Sciatic nerve (tissue), 2 donors: ENCODE results near the gene RNF166. TPM values are rescaled to one million over a fixed set of nuclear protein-coding genes. Genes with fewer than 3 reads are reported as not detected.

Experiments used
- ATAC-seq: fragments of 200-7000 bp; cut with Tn5 transposase; one replicate; pipeline ENCODE4 v1.9.1; 2020; ENCODE audit warnings: mild to moderate bottlenecking, moderate library complexity
- DNase-seq: peaks from one replicate; pipeline ENCODE4 v3.0.0-alpha.2; 2020; ENCODE audit warnings: low spot score
- intact Hi-C: fragments of 100-400 bp; cut with DNase I; formaldehyde crosslinking; loops from one replicate; pipeline ENCODE4 v1.14.2; 2022
- total RNA-seq: library from RNA; stranded (reverse); fragmentation: NEBNext Ultra II Directional; extraction: Animal tissue kit (Norgen Biotek cat#: 25700); gene quantifications from one replicate; pipeline ENCODE4 v1.2.1, GENCODE V29; 2021
- donor health status: DM: no; HTN: no; CAD: no.
- donor health status: DM: no; HTN: no; CAD: no.

The RNF166 gene
- total RNA-seq, 1 donor from 2014 or later = 28.6 TPM

DNA sequence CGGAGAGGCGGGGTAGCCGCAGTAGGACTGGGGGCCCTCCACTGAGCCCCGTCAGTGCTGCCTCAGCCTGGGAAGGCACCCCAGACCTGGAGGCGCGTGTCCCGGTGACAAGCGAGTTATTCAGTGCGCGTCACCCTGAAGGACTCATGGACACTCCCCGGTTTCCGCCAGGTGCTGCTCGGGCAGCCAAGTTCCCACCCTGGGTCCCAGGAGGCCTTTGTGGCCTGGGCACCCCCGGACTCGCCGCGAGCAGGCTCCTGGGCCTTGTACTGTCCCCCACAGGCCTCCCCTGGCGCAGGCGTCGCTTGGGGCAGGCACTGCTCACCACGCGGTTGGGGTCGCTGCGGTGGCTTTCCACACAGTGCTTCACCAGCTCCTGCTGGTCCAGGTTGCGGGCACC is 7.6 kb downstream of the RNF166 start:
- ATAC-seq (no peak), DNase-seq (no peak)
- intact Hi-C loops = no loop called here

DNA sequence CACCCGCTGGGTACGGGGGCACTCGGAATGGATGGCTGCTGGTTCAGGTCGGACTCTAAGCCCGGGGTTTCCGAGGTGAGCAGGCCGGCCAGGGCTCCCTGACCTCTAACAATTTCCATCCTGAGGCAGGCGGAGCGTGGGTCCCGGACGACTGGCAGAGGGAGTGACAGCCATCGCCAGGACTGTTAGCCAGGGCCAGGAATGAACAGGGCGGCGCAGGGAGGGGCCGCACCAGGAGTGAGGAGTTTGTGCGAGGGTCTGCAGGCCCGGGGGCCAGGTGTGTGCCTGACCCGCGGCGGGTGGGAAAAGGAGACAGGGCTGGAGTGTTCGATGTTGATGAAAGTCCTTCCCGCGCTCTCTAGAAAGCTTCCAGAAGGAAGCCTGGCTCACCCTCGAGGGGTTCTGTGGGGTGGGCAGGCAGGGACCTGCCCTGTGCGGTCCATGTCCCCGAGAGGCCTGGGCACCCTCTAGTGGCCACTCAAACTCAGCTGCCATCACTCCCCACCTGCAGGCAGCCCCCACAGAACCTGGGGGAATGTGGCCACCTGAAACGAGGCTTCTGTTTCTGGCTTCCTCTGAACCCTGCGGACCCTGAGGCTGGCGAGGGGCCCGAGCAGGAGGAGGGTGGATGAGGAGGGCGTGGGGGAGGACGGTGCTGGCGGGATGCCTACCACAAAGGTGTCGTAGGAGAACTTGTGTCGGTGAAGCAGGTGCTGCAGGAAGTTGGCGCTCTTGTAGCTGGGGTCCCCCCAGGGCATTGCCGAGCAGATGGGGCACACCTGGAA is 8.2 kb downstream of the RNF166 start:
- DNase-seq (no peak), ATAC-seq (no peak)
- intact Hi-C loops = no loop called here

DNA sequence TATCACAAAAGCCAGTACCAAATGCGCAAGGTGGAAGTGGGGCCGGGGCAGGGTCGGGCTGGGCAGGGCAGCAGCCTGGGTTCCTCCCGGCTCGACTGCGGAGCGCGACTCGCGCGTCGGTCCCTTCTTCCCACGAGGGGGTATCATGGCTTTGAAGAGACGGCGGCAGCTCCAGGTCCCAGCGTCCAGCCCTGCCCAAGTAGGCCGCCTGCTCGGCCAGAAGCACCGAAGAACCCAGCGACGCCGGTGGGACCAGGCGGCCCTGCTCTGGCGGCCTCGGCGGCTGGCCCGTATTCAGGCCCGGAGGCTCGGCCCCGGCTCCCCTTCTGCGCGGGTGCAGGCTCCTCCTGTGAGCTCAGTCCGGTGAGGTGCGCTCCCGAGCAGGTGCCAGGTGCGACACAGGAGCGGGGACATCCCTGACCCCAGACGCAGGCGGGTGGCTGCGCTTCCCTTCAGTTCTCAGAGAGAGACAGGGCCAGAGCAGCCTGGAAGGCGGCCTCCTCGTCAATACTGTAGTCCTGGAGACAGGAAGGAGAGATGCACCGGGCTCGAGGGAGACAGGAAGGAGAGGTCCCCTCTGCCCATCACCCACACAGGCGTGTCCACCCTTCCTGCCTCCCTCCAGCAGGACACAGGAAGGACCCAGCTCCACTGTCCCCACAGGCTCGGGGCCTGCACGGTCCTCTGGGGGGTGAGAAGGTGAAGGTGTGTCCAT is 8.9 kb downstream of the RNF166 start:
- DNase-seq = no peak
- intact Hi-C loops = no loop called here
- no peak for ATAC-seq

DNA sequence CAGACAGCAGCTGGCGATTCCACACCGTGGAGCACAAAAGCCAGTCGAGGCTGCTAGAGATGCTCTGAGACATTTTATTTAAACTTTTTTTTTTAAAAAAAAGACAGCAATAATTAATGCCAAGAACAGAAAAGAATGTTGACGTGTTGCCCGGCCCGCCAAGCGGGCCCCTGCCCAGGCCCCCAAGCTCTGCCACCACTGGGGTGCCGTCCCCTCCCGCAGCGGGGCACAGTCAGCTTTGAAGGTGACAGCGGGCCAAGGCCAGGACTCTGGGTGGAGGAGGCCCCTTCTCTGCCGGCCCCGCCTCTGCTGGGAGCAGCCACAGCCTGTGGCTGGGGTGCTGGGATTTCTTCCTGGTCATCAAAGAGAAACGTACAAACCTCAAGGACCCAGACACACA is 9.8 kb downstream of the RNF166 start:
- no peak for ATAC-seq
- intact Hi-C loops = no loop called here
- no peak for DNase-seq

DNA sequence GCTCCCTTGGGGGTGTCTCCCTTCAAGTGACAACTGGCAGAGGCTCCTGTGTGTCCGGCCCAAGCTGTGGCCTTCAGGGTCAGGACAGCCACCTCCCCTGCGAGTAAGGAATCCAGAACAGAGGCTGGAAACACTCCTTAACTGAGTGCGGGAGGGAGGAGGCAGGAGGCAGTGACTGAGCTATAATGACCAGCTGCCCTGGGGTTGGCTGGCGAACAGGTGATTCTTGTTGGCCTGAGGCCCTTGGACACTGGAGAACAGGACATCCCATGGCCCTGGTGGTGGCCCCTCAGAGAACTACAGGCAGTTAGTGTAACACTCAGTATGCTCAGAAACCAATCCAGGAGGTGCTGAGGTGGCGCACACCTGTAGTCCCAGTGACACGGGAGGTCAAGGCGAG is 10.5 kb downstream of the RNF166 start:
- ATAC-seq (no peak), DNase-seq (no peak)
- intact Hi-C loops = no loop called here

- no peak for ATAC-seq
- intact Hi-C loops = no loop called here
- DNase-seq = no peak
Measured at GRCh38 chr16:88695218-88695617, 11.0 kb downstream of the RNF166 start.

DNA sequence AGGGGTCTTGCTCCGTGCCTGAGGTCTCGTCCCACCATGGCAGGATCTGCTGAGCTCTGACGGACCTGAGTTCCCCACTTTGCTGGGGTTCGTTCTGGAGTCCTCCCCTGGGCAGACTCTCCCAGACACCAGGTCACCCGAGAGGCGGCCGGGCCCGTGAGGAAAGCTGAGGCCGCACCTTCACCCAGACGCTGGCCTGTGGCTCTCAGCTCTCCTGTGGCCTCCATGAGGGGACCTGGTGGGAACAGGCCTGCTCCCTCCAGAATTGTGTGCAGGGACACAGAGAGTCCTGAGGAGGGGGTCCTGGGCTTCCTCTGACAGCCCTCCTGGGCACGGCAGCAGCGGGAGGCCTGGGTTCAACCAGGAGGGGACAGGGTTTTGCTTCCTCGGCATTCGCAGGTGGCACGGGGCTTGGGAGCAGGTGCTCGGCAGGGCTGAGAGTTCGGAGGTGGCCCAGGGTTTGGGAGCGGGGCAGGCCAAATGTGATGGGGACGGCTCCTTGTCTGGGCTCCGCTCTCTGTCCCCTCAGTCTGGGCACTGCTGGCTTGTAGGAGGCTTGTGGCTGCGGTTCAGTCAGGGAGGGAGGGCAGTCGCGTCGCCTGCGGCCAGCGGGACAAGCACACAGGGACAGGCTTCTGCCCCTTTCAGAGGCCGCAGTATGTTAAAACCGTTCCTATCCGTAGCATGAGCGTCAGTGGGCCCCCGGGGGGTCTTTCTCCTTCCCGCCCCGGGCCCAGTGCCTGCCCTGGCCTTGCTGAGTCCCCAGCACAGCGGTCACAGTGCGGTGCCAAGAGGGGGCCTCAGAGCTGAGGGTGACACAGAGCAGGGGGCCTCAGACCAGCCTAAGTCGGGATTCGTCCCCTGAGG is 11.8 kb downstream of the RNF166 start:
- no peak for ATAC-seq
- no peak for DNase-seq
- intact Hi-C loops = no loop called here

DNA sequence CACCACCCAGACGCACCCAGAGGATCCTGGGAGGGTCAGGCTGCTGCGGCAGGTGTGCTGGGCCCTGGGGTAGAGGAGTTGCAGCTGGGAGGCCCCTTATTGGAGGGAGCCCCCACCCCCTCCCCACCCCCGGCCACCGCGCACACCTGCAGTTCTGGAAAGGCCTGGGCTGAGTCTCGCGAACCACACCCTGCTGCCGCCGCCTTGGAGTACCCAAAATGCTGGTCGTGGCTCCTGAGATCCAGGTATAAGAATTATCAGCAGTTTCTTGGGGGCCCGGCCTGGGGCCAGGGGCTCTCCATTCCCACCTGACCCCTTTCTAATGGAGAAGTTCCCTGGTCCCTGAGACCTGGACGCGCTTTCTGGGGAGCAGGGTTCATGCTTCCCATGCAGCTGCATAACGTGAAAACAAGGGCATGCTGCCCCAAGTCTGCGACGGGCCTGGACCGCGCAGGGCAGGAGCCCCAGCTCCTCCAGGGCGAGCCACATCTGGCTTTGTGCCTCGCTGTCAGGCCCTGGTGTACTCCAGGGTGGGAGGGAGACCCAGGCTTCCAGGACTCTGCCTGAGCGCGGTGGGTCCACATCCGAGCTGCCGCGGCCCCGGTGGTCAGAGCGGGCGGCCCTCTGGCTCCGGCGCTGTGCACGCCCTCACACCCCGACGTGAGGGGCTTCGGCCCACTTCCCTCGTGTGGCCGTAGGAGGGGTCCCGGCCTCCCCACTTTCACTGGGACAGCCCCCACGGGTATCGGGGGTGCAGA is 12.6 kb downstream of the RNF166 start:
- DNase-seq (peak; percentile 51), ATAC-seq (no peak)
- intact Hi-C loops = no loop called here

- intact Hi-C loops = no loop called here
- no peak for ATAC-seq
- DNase-seq = no peak
Measured at GRCh38 chr16:88692861-88693260, 13.3 kb downstream of the RNF166 start.

GRCh38 chr16:88691924-88692560 is 14.2 kb downstream of the RNF166 start:
- ATAC-seq = peak; percentile 15
- intact Hi-C loops = no loop called here
- DNase-seq = no peak

DNA sequence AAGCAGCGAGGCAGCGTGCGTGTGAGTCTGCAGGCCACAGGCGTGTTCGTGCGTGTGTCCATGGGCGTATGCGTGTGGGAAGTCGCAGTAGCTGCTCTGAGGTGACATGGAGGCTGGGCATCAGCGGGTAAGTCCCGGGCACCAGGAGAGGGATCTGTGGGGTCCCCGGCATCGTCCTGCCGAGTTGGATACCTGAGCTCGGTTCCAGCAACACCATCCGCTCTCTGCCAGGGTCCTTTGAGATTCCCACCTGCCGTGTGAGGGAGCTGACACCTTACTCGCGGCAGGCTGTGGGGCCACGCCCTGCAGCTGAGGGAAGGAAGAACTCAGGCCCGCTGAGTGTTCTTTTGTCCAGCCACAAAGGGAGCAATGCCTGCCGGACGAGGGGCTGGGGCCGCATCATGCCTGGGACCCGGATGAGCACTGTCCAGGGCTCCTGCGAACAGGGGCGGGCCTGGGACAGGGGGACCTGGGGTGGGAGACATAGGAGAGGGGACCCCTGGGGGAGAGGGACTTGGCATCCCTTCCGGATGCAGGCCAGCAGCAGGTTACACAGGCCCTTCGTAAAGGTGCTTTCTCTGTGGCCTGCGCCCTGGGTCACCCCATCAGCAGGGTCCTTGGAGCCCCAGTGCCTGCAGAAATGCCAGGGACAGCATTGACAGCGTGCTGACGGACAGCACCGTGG is 14.9 kb downstream of the RNF166 start:
- intact Hi-C loops = no loop called here
- no peak for ATAC-seq
- peak; percentile 49 for DNase-seq

- DNase-seq (no peak), ATAC-seq (no peak)
- intact Hi-C loops = no loop called here
Measured at GRCh38 chr16:88690341-88691128, 15.7 kb downstream of the RNF166 start.

DNA sequence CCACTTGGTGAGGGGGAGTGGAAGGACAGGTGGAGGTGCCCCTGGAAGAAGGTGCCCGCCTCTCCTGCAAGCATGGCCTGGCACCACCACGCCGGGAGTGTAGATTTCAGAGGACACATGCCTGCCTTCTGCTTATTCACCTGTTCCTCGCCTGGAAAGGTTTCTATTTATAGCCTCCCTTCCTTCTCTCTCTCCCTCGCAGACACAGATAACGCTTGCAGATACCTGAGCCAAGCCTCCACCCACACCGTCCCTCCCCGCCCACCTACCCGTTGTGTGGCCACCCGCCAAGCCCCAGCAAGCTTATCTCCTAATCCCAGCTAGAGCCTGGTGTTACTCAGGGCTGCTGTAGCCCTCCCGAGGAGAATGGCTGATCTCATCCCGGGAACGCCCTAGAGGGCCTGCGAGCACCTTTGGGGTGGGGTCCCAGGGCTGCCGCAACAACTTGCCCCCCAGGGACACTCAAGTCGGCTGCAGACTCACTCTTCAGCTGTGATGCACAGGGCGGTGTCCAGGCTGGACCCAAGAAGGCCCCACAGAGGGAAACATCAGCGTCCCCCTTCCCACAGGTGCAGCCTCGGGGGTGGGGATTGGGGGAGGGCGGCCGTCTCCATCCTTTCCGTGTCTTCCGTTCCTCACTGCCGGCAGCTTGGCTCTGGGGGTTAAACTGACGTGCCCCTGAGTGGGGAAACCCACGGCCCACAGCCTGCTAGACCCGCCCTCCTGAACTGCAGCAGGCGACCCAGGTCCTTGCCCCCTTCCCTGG is 18.0 kb downstream of the RNF166 start:
- no peak for DNase-seq
- intact Hi-C loops = no loop called here
- no peak for ATAC-seq

- ATAC-seq = no peak
- no peak for DNase-seq
- intact Hi-C loops = no loop called here
Measured at GRCh38 chr16:88687676-88688012, 18.6 kb downstream of the RNF166 start.

- DNase-seq (no peak), ATAC-seq (no peak)
- intact Hi-C loops = no loop called here
Measured at GRCh38 chr16:88687254-88687576, 19.0 kb downstream of the RNF166 start.

DNA sequence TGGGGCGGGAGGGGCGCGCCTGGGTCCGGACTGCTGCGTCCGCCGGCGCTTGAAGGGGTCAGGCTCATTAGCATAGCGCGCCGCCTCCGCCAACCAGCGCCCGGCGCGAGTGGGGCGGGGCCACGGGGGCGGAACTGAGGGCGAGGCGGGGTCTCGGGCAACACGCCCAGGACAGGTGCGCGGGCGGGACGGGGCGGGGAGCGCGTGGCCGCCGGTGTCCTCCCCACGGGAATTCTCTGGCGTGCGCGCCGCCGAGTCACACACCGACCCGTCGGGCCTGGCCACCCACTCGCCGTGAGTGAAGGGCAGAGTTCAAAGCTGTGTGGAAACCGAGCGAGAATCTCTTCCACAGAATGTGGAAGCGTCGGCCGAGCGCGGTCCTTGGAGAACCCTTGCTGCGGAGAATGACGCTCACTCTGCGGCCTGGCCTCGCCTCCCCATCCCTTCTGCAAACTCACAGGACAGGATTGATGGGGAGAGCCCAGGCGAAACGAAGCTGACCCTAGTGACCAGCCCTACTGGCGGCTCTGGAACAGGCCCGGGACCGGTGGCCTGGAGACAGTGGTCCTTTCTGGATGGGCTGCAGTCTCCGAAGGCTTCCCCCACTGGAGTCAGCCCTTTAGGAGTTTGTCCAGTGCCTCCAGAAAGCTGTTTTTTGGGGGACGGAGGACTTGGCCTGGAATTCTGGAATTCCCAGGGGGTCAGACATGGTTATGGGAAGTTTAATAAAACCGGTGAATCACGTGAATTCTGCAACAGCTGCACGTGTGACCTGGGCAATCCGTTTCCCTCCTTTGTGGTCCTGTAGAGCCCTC is 19.6 kb downstream of the RNF166 start, which contains the start of gene SNAI3:
Gene SNAI3, minus strand, starts transcription at position 69 of the 815 bp plus-strand sequence. CDS start 101 bp downstream, outside the sequence.
- peak; percentile 57 for ATAC-seq
- intact Hi-C loops = no loop called here
- peak; percentile 84 for DNase-seq
